ENCODE measurements around the gene UNC45A. TPM values are rescaled to one million over a fixed set of nuclear protein-coding genes. Genes with fewer than 3 reads are reported as not detected.
"Not testable (repeated sequence)": the region's sequence is repeated elsewhere in the genome, so short reads cannot be mapped to it uniquely, and the experiment has no call there.

The UNC45A gene
- total RNA-seq, 1 experiment from 2014 or later = 101 TPM

GRCh38 chr15:90907838-90908507, 27.1 kb upstream of the UNC45A start:
- Mint-ChIP-seq H3K4me1 (peaks cover 12% of the 10 kb centered on the region), H3K27ac (no peak overlapping the region), H3K4me3 (no peak overlapping the region), H3K9me3 (no peaks in the 10 kb centered on the region), H3K36me3 (peaks cover 7% of the 10 kb centered on the region), H3K27me3 (ENCODE audit: low read depth) (peaks cover 15% of the 10 kb centered on the region)
- TF ChIP-seq NR3C1 (CRISPR knock-in tag; conservative IDR thresholded peaks at IDR 0.05; ENCODE audit: low read depth) = no peak
- ATAC-seq (no peak), DNase-seq (ENCODE audit: low spot score) (no peak)
- CTCF ChIA-PET = no interaction called here
- POLR2A ChIA-PET = no interaction called here

GRCh38 chr15:90909449-90909848, 25.6 kb upstream of the UNC45A start:
- CTCF ChIA-PET = interaction anchor here (1.1 kb wide), 1 partner anchor 9 kb away, joined by 3 read pairs; no protein-coding TSS in a partner anchor
- H3K36me3 Mint-ChIP-seq; DNase-seq (ENCODE audit: low spot score); POLR2A ChIA-PET; H3K9me3 Mint-ChIP-seq; H3K27me3 Mint-ChIP-seq (ENCODE audit: low read depth); H3K4me1 Mint-ChIP-seq; H3K4me3 Mint-ChIP-seq; H3K27ac Mint-ChIP-seq; ATAC-seq: not testable (repeated sequence)

GRCh38 chr15:90909976-90910375, 25.1 kb upstream of the UNC45A start:
- H3K36me3 Mint-ChIP-seq = peaks cover 7% of the 10 kb centered on the region

More at GRCh38 chr15:90909976-90910375, 25.1 kb upstream of the UNC45A start:
- DNase-seq (ENCODE audit: low spot score) (no peak), ATAC-seq (no peak)
- Mint-ChIP-seq H3K9me3 (no peaks in the 10 kb centered on the region), H3K4me3 (no peak overlapping the region), H3K27me3 (ENCODE audit: low read depth) (peaks cover under 1% of the 10 kb centered on the region), H3K27ac (no peak overlapping the region), H3K4me1 (no peaks in the 10 kb centered on the region)
- TF ChIP-seq IRF2 (CRISPR knock-in tag; IDR thresholded peaks at IDR 0.05; ENCODE audit: borderline replicate concordance, low read depth) = no peak
- no peak for TF ChIP-seq ZNF281 (CRISPR knock-in tag; IDR thresholded peaks at IDR 0.05)
- TF ChIP-seq PRDM15 (CRISPR knock-in tag; IDR thresholded peaks at IDR 0.05) = no peak
- TF ChIP-seq OVOL2 (CRISPR knock-in tag; IDR thresholded peaks at IDR 0.05; ENCODE audit: borderline replicate concordance) = no peak
- no peak for TF ChIP-seq EMX1 (CRISPR knock-in tag; IDR thresholded peaks at IDR 0.05)
- no peak for TF ChIP-seq GTF2I (CRISPR knock-in tag; conservative IDR thresholded peaks at IDR 0.05)
- no peak for TF ChIP-seq HMGA2 (CRISPR knock-in tag; IDR thresholded peaks at IDR 0.05)
- TF ChIP-seq ATF2 (CRISPR knock-in tag; IDR thresholded peaks at IDR 0.05; ENCODE audit: borderline replicate concordance, low read depth) = no peak
- TF ChIP-seq ZNF121 (CRISPR knock-in tag; IDR thresholded peaks at IDR 0.05) = no peak
- TF ChIP-seq ZMAT4 (CRISPR knock-in tag; IDR thresholded peaks at IDR 0.05) = no peak
- no peak for TF ChIP-seq CREM (CRISPR knock-in tag; IDR thresholded peaks at IDR 0.05)
- no peak for TF ChIP-seq ZBTB43 (CRISPR knock-in tag; IDR thresholded peaks at IDR 0.05)
- no peak for TF ChIP-seq RELA (CRISPR knock-in tag; IDR thresholded peaks at IDR 0.05; ENCODE audit: borderline replicate concordance)
- TF ChIP-seq JUN (CRISPR knock-in tag; IDR thresholded peaks at IDR 0.05) = no peak
- no peak for TF ChIP-seq ZNF263 (CRISPR knock-in tag; IDR thresholded peaks at IDR 0.05; ENCODE audit: low read depth)
- TF ChIP-seq ZNF232 (CRISPR knock-in tag; IDR thresholded peaks at IDR 0.05) = no peak
- POLR2A ChIA-PET = no interaction called here
- CTCF ChIA-PET = interaction anchor here (0.9 to 1.1 kb wide), 2 partner anchors 9 to 22 kb away, joined by 3 to 4 read pairs; partner anchors contain the start of gene HDDC3

Measured in WTC11 (cell line).